GM12878 (cell line): ENCODE measurements around the gene COL4A2. TPM values are rescaled to one million over a fixed set of nuclear protein-coding genes. Genes with fewer than 3 reads are reported as not detected.

Source experiments
- ATF7 ChIP-seq: fragments of 450-650 bp; IDR thresholded peaks from 2 replicates; pipeline ENCODE4 v1.6.1; 2016; ENCODE audit warnings: low read depth, mild to moderate bottlenecking
- BHLHE40 ChIP-seq, 2 experiments: fragments of 450-650 bp in 1 of 2; IDR thresholded peaks; 2 replicates each; pipeline ENCODE4 v1.6.1; 2011 to 2017; ENCODE audit warnings: low read depth in 2 of 2, borderline replicate concordance in 1 of 2, improper control_type of control experiment in 1 of 2, low read length in 1 of 2, mild to moderate bottlenecking in 1 of 2
- BMI1 ChIP-seq: fragments of 450-650 bp; IDR thresholded peaks from 2 replicates; pipeline ENCODE4 v1.6.1; 2016; ENCODE audit warnings: mild to moderate bottlenecking, moderate library complexity, borderline replicate concordance
- CREM ChIP-seq: IDR thresholded peaks from 2 replicates; pipeline ENCODE4 v1.6.1; 2014; ENCODE audit warnings: antibody characterized with exemption, low read depth
- CTCF ChIP-seq, 3 experiments: IDR thresholded peaks in 2 of 3; conservative IDR thresholded peaks in 1 of 3; 2 replicates each; pipeline ENCODE4 v1.5.1; 2011; ENCODE audit warnings: low read depth in 3 of 3, low read length in 3 of 3, mild to moderate bottlenecking in 3 of 3, control low read depth in 2 of 3, moderate library complexity in 2 of 3, inconsistent platforms in 1 of 3, mixed read lengths in 1 of 3; ENCODE audit not compliant: control insufficient read depth in 2 of 3, insufficient read depth in 1 of 3; ENCODE audit errors: extremely low read depth in 1 of 3
- EP300 ChIP-seq, 2 experiments: fragments of 150-350 bp in 1 of 2; IDR thresholded peaks; 2 replicates each; pipeline ENCODE4 v1.6.1; 2011 to 2012; ENCODE audit warnings: low read depth in 2 of 2, low read length in 2 of 2, borderline replicate concordance in 1 of 2, improper control_type of control experiment in 1 of 2, inconsistent platforms in 1 of 2; ENCODE audit not compliant: control insufficient read depth in 1 of 2
- EZH2 ChIP-seq: IDR thresholded peaks from 2 replicates; pipeline ENCODE4 v1.6.1; 2012; ENCODE audit warnings: low read depth, mild to moderate bottlenecking, control low read depth, inconsistent platforms, low read length, borderline replicate concordance; ENCODE audit not compliant: control insufficient read depth
- FOXM1 ChIP-seq: IDR thresholded peaks from 2 replicates; pipeline ENCODE4 v1.6.1; 2012; ENCODE audit warnings: low read depth, mild to moderate bottlenecking, inconsistent platforms, low read length, moderate library complexity
- GABPA ChIP-seq: IDR thresholded peaks from 2 replicates; pipeline ENCODE4 v1.6.1; 2014; ENCODE audit warnings: antibody characterized with exemption, low read depth, mild to moderate bottlenecking, inconsistent platforms
- IRF3 ChIP-seq: fragments of 450-650 bp; IDR thresholded peaks from 2 replicates; pipeline ENCODE4 v1.6.1; 2014; ENCODE audit warnings: mild to moderate bottlenecking
- JUNB ChIP-seq: IDR thresholded peaks from 2 replicates; pipeline ENCODE4 v1.6.1; 2016; ENCODE audit warnings: antibody characterized with exemption, mild to moderate bottlenecking
- NFIC ChIP-seq: IDR thresholded peaks from 2 replicates; pipeline ENCODE4 v1.6.1; 2012; ENCODE audit warnings: low read depth, mild to moderate bottlenecking, inconsistent platforms, low read length, moderate library complexity
- RFX5 ChIP-seq: IDR thresholded peaks from 2 replicates; pipeline ENCODE4 v1.6.1; 2011; ENCODE audit warnings: low read depth, low read length, improper control_type of control experiment
- SIN3A ChIP-seq: IDR thresholded peaks from 2 replicates; pipeline ENCODE4 v1.6.1; 2012; ENCODE audit warnings: low read depth, low read length, improper control_type of control experiment
- TAF1 ChIP-seq: IDR thresholded peaks from 2 replicates; pipeline ENCODE4 v1.6.1; 2011; ENCODE audit warnings: mild to moderate bottlenecking, low read depth, low read length, borderline replicate concordance
- TARDBP ChIP-seq: IDR thresholded peaks from 2 replicates; pipeline ENCODE4 v1.6.1; 2016; ENCODE audit warnings: borderline replicate concordance
- TCF12 ChIP-seq: IDR thresholded peaks from 2 replicates; pipeline ENCODE4 v1.6.1; 2011; ENCODE audit warnings: low read depth, mild to moderate bottlenecking, low read length
- TCF3 ChIP-seq: IDR thresholded peaks from 2 replicates; pipeline ENCODE4 v1.6.1; 2012; ENCODE audit warnings: low read depth, mild to moderate bottlenecking, low read length, borderline replicate concordance; ENCODE audit not compliant: insufficient read depth
- YY1 ChIP-seq: IDR thresholded peaks from 2 replicates; pipeline ENCODE4 v1.6.1; 2011; ENCODE audit warnings: low read depth, mild to moderate bottlenecking, low read length
- ZNF217 ChIP-seq: fragments of 450-650 bp; IDR thresholded peaks from 2 replicates; pipeline ENCODE4 v1.6.1; 2017; ENCODE audit warnings: antibody characterized with exemption, mild to moderate bottlenecking
- ZSCAN29 ChIP-seq: fragments of 450-650 bp; IDR thresholded peaks from 2 replicates; pipeline ENCODE4 v1.6.1; 2017; ENCODE audit warnings: mild to moderate bottlenecking, moderate library complexity
- polyA plus RNA-seq, 11 experiments: library from polyadenylated mRNA; depleted of rRNA in 4 of 11; unstranded in 6 of 11; stranded (reverse) in 5 of 11; fragments of >200 nt; fragmentation: Nextera tagmentation in 4 of 11; fragmentation: Illumina TruSeq in 1 of 11; extraction: Ambion mirVana in 4 of 11; extraction: Trizol in 1 of 11; gene quantifications; 1 replicate in 1 of 11; 2 replicates in 10 of 11; pipeline versions ENCODE4 v1.2.1 to v1.2.3, GENCODE V29; 2011 to 2016; ENCODE audit warnings: inconsistent platforms in 2 of 11, missing spikeins in 2 of 11, low read depth in 1 of 11
- total RNA-seq, 4 experiments: library from RNA; depleted of rRNA in 3 of 4; stranded (reverse); fragments of >200 nt in 3 of 4; fragmentation: Illumina TruSeq in 1 of 4; extraction: Trizol in 1 of 4; gene quantifications; 2 replicates each; pipeline versions ENCODE4 v1.2.1 to v1.2.3, GENCODE V29; 2013 to 2021
- TF ChIP-seq, protein P1 (sequence below): fragments of 450-650 bp; IDR thresholded peaks from 2 replicates; pipeline ENCODE4 v1.6.1; 2018; ENCODE audit warnings: mild to moderate bottlenecking, low read depth, moderate library complexity; ENCODE audit not compliant: partially characterized antibody
- TF ChIP-seq, protein P2 (sequence below): fragments of 450-650 bp; formaldehyde crosslinking; IDR thresholded peaks from 2 replicates; pipeline ENCODE4 v1.5.0; 2022; ENCODE audit warnings: mild to moderate bottlenecking, missing genetic modification characterization

COL4A2 gene
- total and polyA plus RNA-seq, 10 of the 15 experiments (the other 5 are each of a cell fraction or from before 2014, with no cell fraction given) = 0.16 to 1.6 (median 0.62) TPM; not detected in 3

DNA sequence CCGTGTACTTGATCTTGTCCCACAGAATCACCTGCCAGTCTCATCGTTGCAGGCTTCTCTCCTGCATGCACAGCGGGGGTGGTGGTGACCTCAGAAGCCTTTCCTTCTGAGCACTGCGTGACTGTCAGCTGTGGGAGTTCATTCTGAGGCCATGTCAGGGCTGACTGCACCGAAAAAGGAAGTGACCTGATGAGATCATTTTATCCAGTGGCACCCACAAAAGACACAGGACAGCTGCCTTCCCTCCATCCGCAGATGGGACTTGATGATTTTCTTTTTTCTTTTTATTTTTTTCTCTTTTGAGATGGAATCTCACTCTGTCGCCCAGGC lies 164.7 kb downstream of the COL4A2 start (continued):
- TF ChIP-seq BMI1 (peak; percentile 86), FOXM1 (peak; percentile 99), EP300 (IDR thresholded peaks at IDR 0.05; ENCODE audit: borderline replicate concordance in 1 of 2, control insufficient read depth in 1 of 2, low read depth in 2 of 2, low read length in 2 of 2) (peak; percentile 100), YY1 (0 out of 2 replicates have a peak, but pooled peaks have one; percentile 42), ZNF217 (no peak), SIN3A (0 out of 2 replicates have a peak, but pooled peaks have one; percentile 70), IRF3 (no peak), TCF3 (peak; percentile 97), TARDBP (peak; percentile 62; the same call in 1 of the 2 replicates), ZSCAN29 (no peak; the same call in 1 of the 2 replicates), CREM (peak; percentile 97), ATF7 (peak; percentile 99), JUNB (peak; percentile 88), TCF12 (peak; percentile 99), EZH2 (no peak), BHLHE40 (IDR thresholded peaks at IDR 0.05; ENCODE audit: borderline replicate concordance in 1 of 2, low read depth in 2 of 2, low read length in 1 of 2) (peak; percentile 95 to 96), NFIC (peak; percentile 97), GABPA (peak; percentile 67), CTCF (IDR thresholded peaks at IDR 0.05 in 2 of 3, conservative IDR thresholded peaks at IDR 0.05 in 1 of 3; ENCODE audit: control insufficient read depth in 2 of 3, extremely low read depth in 1 of 3, insufficient read depth in 1 of 3, low read depth in 3 of 3, low read length in 3 of 3) (no peak), RFX5 (no peak), TAF1 (no peak)
- TF ChIP-seq, protein P1, sequence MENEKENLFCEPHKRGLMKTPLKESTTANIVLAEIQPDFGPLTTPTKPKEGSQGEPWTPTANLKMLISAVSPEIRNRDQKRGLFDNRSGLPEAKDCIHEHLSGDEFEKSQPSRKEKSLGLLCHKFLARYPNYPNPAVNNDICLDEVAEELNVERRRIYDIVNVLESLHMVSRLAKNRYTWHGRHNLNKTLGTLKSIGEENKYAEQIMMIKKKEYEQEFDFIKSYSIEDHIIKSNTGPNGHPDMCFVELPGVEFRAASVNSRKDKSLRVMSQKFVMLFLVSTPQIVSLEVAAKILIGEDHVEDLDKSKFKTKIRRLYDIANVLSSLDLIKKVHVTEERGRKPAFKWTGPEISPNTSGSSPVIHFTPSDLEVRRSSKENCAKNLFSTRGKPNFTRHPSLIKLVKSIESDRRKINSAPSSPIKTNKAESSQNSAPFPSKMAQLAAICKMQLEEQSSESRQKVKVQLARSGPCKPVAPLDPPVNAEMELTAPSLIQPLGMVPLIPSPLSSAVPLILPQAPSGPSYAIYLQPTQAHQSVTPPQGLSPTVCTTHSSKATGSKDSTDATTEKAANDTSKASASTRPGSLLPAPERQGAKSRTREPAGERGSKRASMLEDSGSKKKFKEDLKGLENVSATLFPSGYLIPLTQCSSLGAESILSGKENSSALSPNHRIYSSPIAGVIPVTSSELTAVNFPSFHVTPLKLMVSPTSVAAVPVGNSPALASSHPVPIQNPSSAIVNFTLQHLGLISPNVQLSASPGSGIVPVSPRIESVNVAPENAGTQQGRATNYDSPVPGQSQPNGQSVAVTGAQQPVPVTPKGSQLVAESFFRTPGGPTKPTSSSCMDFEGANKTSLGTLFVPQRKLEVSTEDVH = no peak
- TF ChIP-seq, protein P2, sequence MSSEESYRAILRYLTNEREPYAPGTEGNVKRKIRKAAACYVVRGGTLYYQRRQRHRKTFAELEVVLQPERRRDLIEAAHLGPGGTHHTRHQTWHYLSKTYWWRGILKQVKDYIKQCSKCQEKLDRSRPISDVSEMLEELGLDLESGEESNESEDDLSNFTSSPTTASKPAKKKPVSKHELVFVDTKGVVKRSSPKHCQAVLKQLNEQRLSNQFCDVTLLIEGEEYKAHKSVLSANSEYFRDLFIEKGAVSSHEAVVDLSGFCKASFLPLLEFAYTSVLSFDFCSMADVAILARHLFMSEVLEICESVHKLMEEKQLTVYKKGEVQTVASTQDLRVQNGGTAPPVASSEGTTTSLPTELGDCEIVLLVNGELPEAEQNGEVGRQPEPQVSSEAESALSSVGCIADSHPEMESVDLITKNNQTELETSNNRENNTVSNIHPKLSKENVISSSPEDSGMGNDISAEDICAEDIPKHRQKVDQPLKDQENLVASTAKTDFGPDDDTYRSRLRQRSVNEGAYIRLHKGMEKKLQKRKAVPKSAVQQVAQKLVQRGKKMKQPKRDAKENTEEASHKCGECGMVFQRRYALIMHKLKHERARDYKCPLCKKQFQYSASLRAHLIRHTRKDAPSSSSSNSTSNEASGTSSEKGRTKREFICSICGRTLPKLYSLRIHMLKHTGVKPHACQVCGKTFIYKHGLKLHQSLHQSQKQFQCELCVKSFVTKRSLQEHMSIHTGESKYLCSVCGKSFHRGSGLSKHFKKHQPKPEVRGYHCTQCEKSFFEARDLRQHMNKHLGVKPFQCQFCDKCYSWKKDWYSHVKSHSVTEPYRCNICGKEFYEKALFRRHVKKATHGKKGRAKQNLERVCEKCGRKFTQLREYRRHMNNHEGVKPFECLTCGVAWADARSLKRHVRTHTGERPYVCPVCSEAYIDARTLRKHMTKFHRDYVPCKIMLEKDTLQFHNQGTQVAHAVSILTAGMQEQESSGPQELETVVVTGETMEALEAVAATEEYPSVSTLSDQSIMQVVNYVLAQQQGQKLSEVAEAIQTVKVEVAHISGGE = no peak
